OCI-LY1 (cell line): Measurements from ENCODE around the gene TP53BP2.

Experiments used
- H2AFZ ChIP-seq: fragments of 200-600 bp; sonication (generic), shearing (Covaris generic); 2 replicates; pipeline ENCODE4 v1.6.0; 2014; ENCODE audit warnings: antibody characterized with exemption, mild to moderate bottlenecking, low read length
- H3F3A ChIP-seq: fragments of 200-600 bp; sonication (generic), shearing (Covaris generic); 2 replicates; pipeline ENCODE4 v1.6.0; 2014; ENCODE audit warnings: mild to moderate bottlenecking, antibody characterized with exemption, low read length, moderate library complexity; ENCODE audit not compliant: insufficient read depth
- H3K27ac ChIP-seq: fragments of 200-600 bp; sonication (generic); 2 replicates; pipeline ENCODE4 v1.5.1; 2014; ENCODE audit warnings: low read length, mixed run types, mild to moderate bottlenecking, low read depth; ENCODE audit not compliant: poor library complexity, severe bottlenecking
- H3K27me3 ChIP-seq: fragments of 200-600 bp; sonication (generic); 2 replicates; pipeline ENCODE4 v1.6.0; 2014; ENCODE audit warnings: antibody characterized with exemption, mild to moderate bottlenecking, low read length, moderate library complexity; ENCODE audit not compliant: insufficient read depth
- H3K36me3 ChIP-seq: fragments of 200-600 bp; sonication (generic); 2 replicates; pipeline ENCODE4 v1.6.1; 2014; ENCODE audit warnings: mild to moderate bottlenecking, antibody characterized with exemption, low read length, moderate library complexity, mixed read lengths; ENCODE audit not compliant: insufficient read depth
- H3K4me1 ChIP-seq: fragments of 200-600 bp; sonication (generic); 2 replicates; pipeline ENCODE4 v1.5.1; 2014; ENCODE audit warnings: mild to moderate bottlenecking, low read length, moderate library complexity; ENCODE audit not compliant: insufficient read depth, severe bottlenecking
- H3K4me2 ChIP-seq: fragments of 200-600 bp; sonication (generic), shearing (Covaris generic); 2 replicates; pipeline ENCODE4 v1.6.1; 2014; ENCODE audit warnings: low read length
- H3K4me3 ChIP-seq: fragments of 200-600 bp; sonication (generic); 2 replicates; pipeline ENCODE4 v1.5.1; 2014; ENCODE audit warnings: low read length, low read depth, mild to moderate bottlenecking, mixed read lengths; ENCODE audit not compliant: poor library complexity, severe bottlenecking
- H3K79me2 ChIP-seq: fragments of 200-600 bp; shearing (Covaris generic); 2 replicates; pipeline ENCODE4 v1.6.1; 2016; ENCODE audit warnings: mixed run types, low read length, mixed read lengths; ENCODE audit not compliant: insufficient read depth
- H3K9ac ChIP-seq: fragments of 200-600 bp; sonication (generic), shearing (Covaris generic); 2 replicates; pipeline ENCODE4 v1.6.1; 2014; ENCODE audit warnings: mild to moderate bottlenecking, low read length, mixed read lengths
- H3K9me2 ChIP-seq: fragments of 200-600 bp; sonication (generic), shearing (Covaris generic); 2 replicates; pipeline ENCODE4 v1.6.1; 2014; ENCODE audit warnings: low read depth, mild to moderate bottlenecking, low read length, mixed read lengths
- H3K9me3 ChIP-seq: fragments of 200-600 bp; shearing (Covaris generic); 2 replicates; pipeline ENCODE4 v1.6.1; 2014; ENCODE audit warnings: low read length, mixed read lengths
- H4K20me1 ChIP-seq: fragments of 200-600 bp; sonication (generic), shearing (Covaris generic); 2 replicates; pipeline ENCODE4 v1.6.0; 2016; ENCODE audit warnings: mild to moderate bottlenecking, low read length; ENCODE audit not compliant: insufficient read depth
- CTCF ChIP-seq: fragments of 200-600 bp; sonication (generic), shearing (Covaris generic); IDR thresholded peaks from 2 replicates; pipeline ENCODE4 v1.5.1; 2017; ENCODE audit warnings: mild to moderate bottlenecking, antibody characterized with exemption, low read length, moderate library complexity, mixed read lengths
- EZH2 ChIP-seq: fragments of 200-600 bp; sonication (generic), shearing (Covaris generic); IDR thresholded peaks from 2 replicates; pipeline ENCODE4 v1.8.0; 2017; ENCODE audit warnings: borderline replicate concordance, mixed run types, mild to moderate bottlenecking, antibody characterized with exemption, low read length, moderate library complexity, mixed read lengths

Gene TP53BP2

GRCh38 chr1:223776075-223776814, 69.5 kb downstream of the TP53BP2 start:
- Histone ChIP-seq H2AFZ (no peak overlapping the region), H3K9ac (no peak overlapping the region), H3K36me3 (peaks cover 6% of the 10 kb centered on the region; the same call in 1 of the 2 replicates)

GRCh38 chr1:223775711-223776074, 70.1 kb downstream of the TP53BP2 start:
- no peaks in the 10 kb centered on the region for H3K9me2 ChIP-seq
- H2AFZ ChIP-seq: no peak overlapping the region
- H3K79me2 ChIP-seq: no peaks in the 10 kb centered on the region
- no peak overlapping the region for H3K4me3 ChIP-seq
- no peaks in the 10 kb centered on the region for H3K27me3 ChIP-seq
- no peaks in the 10 kb centered on the region for H3F3A ChIP-seq
- H3K36me3 ChIP-seq: peaks cover 6% of the 10 kb centered on the region; the same call in 1 of the 2 replicates
- no peaks in the 10 kb centered on the region for H3K4me1 ChIP-seq
- no peaks in the 10 kb centered on the region for H3K9me3 ChIP-seq
- H3K4me2 ChIP-seq: no peak overlapping the region
- no peak overlapping the region for H3K9ac ChIP-seq
- no peak overlapping the region for H3K27ac ChIP-seq
- TF ChIP-seq EZH2 (no peak), CTCF (no peak)
- H4K20me1 ChIP-seq: no peaks in the 10 kb centered on the region

More at GRCh38 chr1:223776075-223776814, 69.5 kb downstream of the TP53BP2 start:
- Histone ChIP-seq H3K79me2 (no peaks in the 10 kb centered on the region), H3K27ac (no peak overlapping the region), H3K4me3 (no peak overlapping the region), H3K4me2 (no peak overlapping the region), H3F3A (no peaks in the 10 kb centered on the region), H3K9me2 (no peaks in the 10 kb centered on the region), H4K20me1 (no peaks in the 10 kb centered on the region), H3K27me3 (no peaks in the 10 kb centered on the region), H3K9me3 (no peaks in the 10 kb centered on the region), H3K4me1 (no peaks in the 10 kb centered on the region)
- no peak for TF ChIP-seq EZH2
- TF ChIP-seq CTCF: no peak

DNA sequence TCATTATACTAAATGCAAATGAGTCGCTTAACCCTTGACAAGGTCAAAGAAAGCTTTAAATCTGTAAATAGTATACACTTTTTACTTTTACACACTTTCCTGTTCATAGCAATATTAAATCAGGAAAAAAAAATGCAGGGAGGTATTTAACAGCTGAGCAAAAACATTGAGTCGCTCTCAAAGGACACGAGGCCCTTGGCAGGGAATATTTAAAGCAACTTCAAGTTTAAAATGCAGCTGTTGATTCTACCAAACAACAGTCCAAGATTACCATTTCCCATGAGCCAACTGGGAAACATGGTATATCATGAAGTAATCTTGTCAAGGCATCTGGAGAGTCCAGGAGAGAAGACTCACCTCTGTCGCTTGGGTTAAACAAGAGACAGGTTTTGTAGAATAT, 70.7 kb downstream of the TP53BP2 start:
- no peak overlapping the region for H3K4me3 ChIP-seq
- H3K79me2 ChIP-seq: no peaks in the 10 kb centered on the region
- no peaks in the 10 kb centered on the region for H3K9me2 ChIP-seq
- H3K36me3 ChIP-seq: no peaks in the 10 kb centered on the region; the same call in 1 of the 2 replicates
- TF ChIP-seq EZH2 (no peak), CTCF (no peak)
- no peak overlapping the region for H3K27ac ChIP-seq
- H3K4me2 ChIP-seq: no peak overlapping the region
- H3F3A ChIP-seq: no peaks in the 10 kb centered on the region
- H3K4me1 ChIP-seq: no peaks in the 10 kb centered on the region
- H2AFZ ChIP-seq: no peak overlapping the region
- H4K20me1 ChIP-seq: no peaks in the 10 kb centered on the region
- no peak overlapping the region for H3K9ac ChIP-seq
- no peaks in the 10 kb centered on the region for H3K9me3 ChIP-seq
- H3K27me3 ChIP-seq: no peaks in the 10 kb centered on the region
